Measurements from ENCODE around the gene CFAP73. TPM values are rescaled to one million over a fixed set of nuclear protein-coding genes. Genes with fewer than 3 reads are reported as not detected.

The CFAP73 gene
- total and polyA plus RNA-seq, 10 of the 15 experiments (the other 5 are each of a cell fraction or from before 2014, with no cell fraction given), result 0.18 TPM; not detected in 9

DNA sequence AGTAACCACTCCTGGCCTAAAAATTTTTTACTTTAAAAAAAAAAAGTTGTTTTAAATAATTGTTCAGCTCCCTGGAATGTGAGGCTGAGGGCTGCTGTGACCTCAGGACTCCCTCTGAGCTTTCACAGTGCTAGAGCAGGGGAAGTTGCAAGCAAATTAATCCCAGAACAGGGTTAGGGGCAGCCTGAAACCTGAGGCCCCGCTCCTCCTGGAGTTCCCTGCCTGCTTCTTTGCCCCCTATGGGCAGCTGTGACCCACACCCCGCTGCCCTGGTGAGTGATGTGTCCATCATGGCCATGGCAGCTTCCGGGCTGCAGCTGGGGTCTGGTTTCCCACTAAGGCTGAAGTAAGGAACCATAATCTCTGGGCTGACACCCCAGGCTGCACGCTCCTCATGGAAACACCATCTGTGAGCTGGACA, 45.5 kb downstream of the CFAP73 start (continued):
- TF ChIP-seq, protein P1, sequence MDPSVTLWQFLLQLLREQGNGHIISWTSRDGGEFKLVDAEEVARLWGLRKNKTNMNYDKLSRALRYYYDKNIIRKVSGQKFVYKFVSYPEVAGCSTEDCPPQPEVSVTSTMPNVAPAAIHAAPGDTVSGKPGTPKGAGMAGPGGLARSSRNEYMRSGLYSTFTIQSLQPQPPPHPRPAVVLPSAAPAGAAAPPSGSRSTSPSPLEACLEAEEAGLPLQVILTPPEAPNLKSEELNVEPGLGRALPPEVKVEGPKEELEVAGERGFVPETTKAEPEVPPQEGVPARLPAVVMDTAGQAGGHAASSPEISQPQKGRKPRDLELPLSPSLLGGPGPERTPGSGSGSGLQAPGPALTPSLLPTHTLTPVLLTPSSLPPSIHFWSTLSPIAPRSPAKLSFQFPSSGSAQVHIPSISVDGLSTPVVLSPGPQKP (IDR thresholded peaks at IDR 0.05; ENCODE audit: low read depth, low read length), result no peak
- TF ChIP-seq GATAD2B (conservative IDR thresholded peaks at IDR 0.05; ENCODE audit: low read depth) (no peak), MTA2 (IDR thresholded peaks at IDR 0.05; ENCODE audit: low read depth) (no peak), NFIC (IDR thresholded peaks at IDR 0.05; ENCODE audit: low read depth, low read length) (no peak), ZNF274 (IDR thresholded peaks at IDR 0.05; ENCODE audit: insufficient read depth, insufficient read length) (no peak), YY1 (IDR thresholded peaks at IDR 0.05; ENCODE audit: low read depth, low read length) (no peak), IKZF2 (IDR thresholded peaks at IDR 0.05) (no peak), E4F1 (IDR thresholded peaks at IDR 0.05; ENCODE audit: borderline replicate concordance, partially characterized antibody) (no peak)
- TF ChIP-seq, protein P2, sequence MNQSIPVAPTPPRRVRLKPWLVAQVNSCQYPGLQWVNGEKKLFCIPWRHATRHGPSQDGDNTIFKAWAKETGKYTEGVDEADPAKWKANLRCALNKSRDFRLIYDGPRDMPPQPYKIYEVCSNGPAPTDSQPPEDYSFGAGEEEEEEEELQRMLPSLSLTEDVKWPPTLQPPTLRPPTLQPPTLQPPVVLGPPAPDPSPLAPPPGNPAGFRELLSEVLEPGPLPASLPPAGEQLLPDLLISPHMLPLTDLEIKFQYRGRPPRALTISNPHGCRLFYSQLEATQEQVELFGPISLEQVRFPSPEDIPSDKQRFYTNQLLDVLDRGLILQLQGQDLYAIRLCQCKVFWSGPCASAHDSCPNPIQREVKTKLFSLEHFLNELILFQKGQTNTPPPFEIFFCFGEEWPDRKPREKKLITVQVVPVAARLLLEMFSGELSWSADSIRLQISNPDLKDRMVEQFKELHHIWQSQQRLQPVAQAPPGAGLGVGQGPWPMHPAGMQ (IDR thresholded peaks at IDR 0.05; ENCODE audit: borderline replicate concordance), result no peak
